Stomach (tissue), 4 donors: ENCODE data around the gene TMEM242.

Experiments
- POLR2A ChIP-seq, 4 donors: fragments of 450-650 bp; IDR thresholded peaks; one replicate each; pipeline ENCODE4 v1.6.1; 2016; ENCODE audit warnings: antibody characterized with exemption in 4 of 4, control low read depth in 2 of 4, mild to moderate bottlenecking in 1 of 4, moderate library complexity in 1 of 4
- TF ChIP-seq, protein P1 (sequence below), 7 experiments: fragments of 450-650 bp in 4 of 7; fragments of 200-600 bp in 3 of 7; sonication (generic) in 3 of 7; IDR thresholded peaks; one replicate each; pipeline ENCODE4 v1.5.1; 2016 to 2019; ENCODE audit warnings: antibody characterized with exemption in 7 of 7, control low read depth in 2 of 7, mild to moderate bottlenecking in 1 of 7

- TF ChIP-seq, protein P1, sequence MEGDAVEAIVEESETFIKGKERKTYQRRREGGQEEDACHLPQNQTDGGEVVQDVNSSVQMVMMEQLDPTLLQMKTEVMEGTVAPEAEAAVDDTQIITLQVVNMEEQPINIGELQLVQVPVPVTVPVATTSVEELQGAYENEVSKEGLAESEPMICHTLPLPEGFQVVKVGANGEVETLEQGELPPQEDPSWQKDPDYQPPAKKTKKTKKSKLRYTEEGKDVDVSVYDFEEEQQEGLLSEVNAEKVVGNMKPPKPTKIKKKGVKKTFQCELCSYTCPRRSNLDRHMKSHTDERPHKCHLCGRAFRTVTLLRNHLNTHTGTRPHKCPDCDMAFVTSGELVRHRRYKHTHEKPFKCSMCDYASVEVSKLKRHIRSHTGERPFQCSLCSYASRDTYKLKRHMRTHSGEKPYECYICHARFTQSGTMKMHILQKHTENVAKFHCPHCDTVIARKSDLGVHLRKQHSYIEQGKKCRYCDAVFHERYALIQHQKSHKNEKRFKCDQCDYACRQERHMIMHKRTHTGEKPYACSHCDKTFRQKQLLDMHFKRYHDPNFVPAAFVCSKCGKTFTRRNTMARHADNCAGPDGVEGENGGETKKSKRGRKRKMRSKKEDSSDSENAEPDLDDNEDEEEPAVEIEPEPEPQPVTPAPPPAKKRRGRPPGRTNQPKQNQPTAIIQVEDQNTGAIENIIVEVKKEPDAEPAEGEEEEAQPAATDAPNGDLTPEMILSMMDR (IDR thresholded peaks at IDR 0.05): no peak
- no peak for TF ChIP-seq POLR2A (IDR thresholded peaks at IDR 0.05)
Observed at GRCh38 chr6:157245436-157245835, 77.9 kb downstream of the TMEM242 start.
